Measurements from ENCODE around the gene SOST.

The SOST gene

GRCh38 chr17:43778337-43779144, 19.9 kb upstream of the SOST start, which contains the start of gene DUSP3 (continued):
- TF ChIP-seq TSHZ1 (tag by site-specific recombination; IDR thresholded peaks at IDR 0.05; ENCODE audit: borderline replicate concordance) (no peak), HOXA7 (CRISPR knock-in tag; IDR thresholded peaks at IDR 0.05; ENCODE audit: borderline replicate concordance) (no peak), ZNF561 (tag by site-specific recombination; IDR thresholded peaks at IDR 0.05; ENCODE audit: borderline replicate concordance) (peak; percentile 79; the same call in 1 of the 2 replicates), ZNF768 (tag by site-specific recombination; IDR thresholded peaks at IDR 0.05) (no peak), ZNF677 (tag by site-specific recombination; IDR thresholded peaks at IDR 0.05) (no peak), ZNF785 (tag by site-specific recombination; IDR thresholded peaks at IDR 0.05) (0 out of 2 replicates have a peak, but pooled peaks have one; percentile 15), ZNF501 (tag by site-specific recombination; IDR thresholded peaks at IDR 0.05) (0 out of 2 replicates have a peak, but pooled peaks have one; percentile 38), ZNF549 (tag by site-specific recombination; IDR thresholded peaks at IDR 0.05) (no peak), FEZF1 (tag by site-specific recombination; IDR thresholded peaks at IDR 0.05) (peak; percentile 76), ATF2 (tag by site-specific recombination; IDR thresholded peaks at IDR 0.05; ENCODE audit: low read depth) (peak; percentile 92), ZFP3 (tag by site-specific recombination; IDR thresholded peaks at IDR 0.05; ENCODE audit: low read depth) (no peak), GLI4 (tag by site-specific recombination; IDR thresholded peaks at IDR 0.05) (peak; percentile 87; the same call in 1 of the 2 replicates), ZBTB21 (tag by site-specific recombination; IDR thresholded peaks at IDR 0.05) (peak; percentile 94; the same call in 1 of the 2 replicates), ZBTB44 (tag by site-specific recombination; IDR thresholded peaks at IDR 0.05) (no peak), KLF1 (tag by site-specific recombination; IDR thresholded peaks at IDR 0.05) (peak; percentile 73; the same call in 1 of the 2 replicates), ZNF555 (tag by site-specific recombination; conservative IDR thresholded peaks at IDR 0.05) (no peak), ZBTB20 (tag by site-specific recombination; IDR thresholded peaks at IDR 0.05) (peak; percentile 77), SP2 (tag by site-specific recombination; IDR thresholded peaks at IDR 0.05) (peak; percentile 53), SALL2 (tag by site-specific recombination; IDR thresholded peaks at IDR 0.05; ENCODE audit: borderline replicate concordance) (no peak), PATZ1 (tag by site-specific recombination; IDR thresholded peaks at IDR 0.05) (peak; percentile 65), KLF16 (tag by site-specific recombination; IDR thresholded peaks at IDR 0.05) (peak; percentile 57; the same call in 1 of the 2 replicates), PBX3 (CRISPR knock-in tag; IDR thresholded peaks at IDR 0.05) (peak; percentile 68; the same call in 1 of the 2 replicates), ZSCAN30 (tag by site-specific recombination; IDR thresholded peaks at IDR 0.05) (0 out of 2 replicates have a peak, but pooled peaks have one; percentile 7), ZNF660 (tag by site-specific recombination; IDR thresholded peaks at IDR 0.05) (no peak; the same call in 1 of the 2 replicates), ZNF24 (tag by site-specific recombination; IDR thresholded peaks at IDR 0.05) (peak; percentile 53), ZNF48 (tag by site-specific recombination; IDR thresholded peaks at IDR 0.05) (no peak), ZNF155 (tag by site-specific recombination; IDR thresholded peaks at IDR 0.05) (no peak), KLF9 (tag by site-specific recombination; IDR thresholded peaks at IDR 0.05; ENCODE audit: low read depth) (peak; percentile 87), ZNF202 (tag by site-specific recombination; IDR thresholded peaks at IDR 0.05; ENCODE audit: borderline replicate concordance) (no peak), OVOL3 (tag by site-specific recombination; IDR thresholded peaks at IDR 0.05) (no peak), ZNF544 (tag by site-specific recombination; IDR thresholded peaks at IDR 0.05) (no peak)
